Spinal cord (tissue), 10 donors: ENCODE measurements around the gene CDADC1. TPM values are rescaled to one million over a fixed set of nuclear protein-coding genes. Genes with fewer than 3 reads are reported as not detected.

Experiments
- DNase-seq, 6 donors: peaks; one replicate each; pipeline versions ENCODE4 v3.0.0 to v3.0.0-alpha.2; 2013 to 2015; ENCODE audit warnings: low spot score in 6 of 6, low read depth in 4 of 6
- H3K27ac ChIP-seq: one replicate; pipeline ENCODE4 v1.5.1; 2013; ENCODE audit warnings: low read depth, low read length, control low read depth
- H3K27me3 ChIP-seq: one replicate; pipeline ENCODE4 v1.6.1; 2013; ENCODE audit warnings: low read length; ENCODE audit not compliant: control insufficient read depth, insufficient read depth
- H3K36me3 ChIP-seq: one replicate; pipeline ENCODE4 v1.6.1; 2013; ENCODE audit warnings: low read length; ENCODE audit not compliant: control insufficient read depth, insufficient read depth
- H3K4me1 ChIP-seq: one replicate; pipeline ENCODE4 v1.6.1; 2013; ENCODE audit warnings: low read length; ENCODE audit not compliant: control insufficient read depth, insufficient read depth
- H3K4me3 ChIP-seq: one replicate; pipeline ENCODE4 v1.5.1; 2013; ENCODE audit warnings: low read depth, low read length, control low read depth
- H3K9me3 ChIP-seq: one replicate; pipeline ENCODE4 v1.6.1; 2013; ENCODE audit warnings: low read length; ENCODE audit not compliant: control insufficient read depth, insufficient read depth
- WGBS: methylation state at CpG from one replicate; pipeline ENCODE4 v1.1.5; 2013; ENCODE audit warnings: missing lambda C conversion rate; ENCODE audit not compliant: insufficient coverage; 5-methylcytosine and 5-hydroxymethylcytosine counted together
- polyA plus RNA-seq, 2 donors: library from polyadenylated mRNA; unstranded; fragments of 120-200 nt; gene quantifications; one replicate each; pipeline ENCODE4 v1.2.1, GENCODE V29; 2013; ENCODE audit not compliant: insufficient read length in 2 of 2
- total RNA-seq, 2 donors: library from RNA; depleted of rRNA in 1 of 2; stranded (reverse); fragments of 120-200 nt in 1 of 2; fragments of >200 nt in 1 of 2; gene quantifications; one replicate each; pipeline versions ENCODE4 v1.2.3 to v1.2.4, GENCODE V29; 2013 to 2014
- donor health status: healthy.

Gene CDADC1
- total and polyA plus RNA-seq, 4 donors, result 11.1 to 20.1 (median 14.8) TPM

- Histone ChIP-seq H3K36me3 (peaks cover 8% of the 10 kb centered on the region), H3K4me1 (no peaks in the 10 kb centered on the region), H3K27ac (no peak overlapping the region), H3K27me3 (no peaks in the 10 kb centered on the region), H3K4me3 (no peak overlapping the region), H3K9me3 (no peaks in the 10 kb centered on the region)
- DNase-seq, result no peak
- 85% methylated on average over 2 of the region's 2 CpGs for whole genome bisulfite sequencing
These were observed 9.1 kb downstream of the CDADC1 start for GRCh38 chr13:49256841-49257240.

GRCh38 chr13:49258089-49258796, 10.5 kb downstream of the CDADC1 start:
- no peak for DNase-seq
- Histone ChIP-seq H3K27ac (no peak overlapping the region), H3K9me3 (no peaks in the 10 kb centered on the region), H3K4me3 (no peak overlapping the region), H3K27me3 (no peaks in the 10 kb centered on the region), H3K36me3 (peaks cover 12% of the 10 kb centered on the region), H3K4me1 (no peaks in the 10 kb centered on the region)
- no CpG with 5 or more reads among the region's 3 CpGs for WGBS

- Histone ChIP-seq H3K36me3 (peaks cover 12% of the 10 kb centered on the region), H3K4me1 (no peaks in the 10 kb centered on the region), H3K9me3 (no peaks in the 10 kb centered on the region), H3K4me3 (no peak overlapping the region), H3K27me3 (no peaks in the 10 kb centered on the region), H3K27ac (no peak overlapping the region)
- no peak for DNase-seq
- 93% methylated on average over 2 of the region's 6 CpGs for WGBS
These were observed 11.9 kb downstream of the CDADC1 start for GRCh38 chr13:49259586-49259985.

- no peak for DNase-seq
- Histone ChIP-seq H3K36me3 (peaks cover 8% of the 10 kb centered on the region), H3K4me1 (no peaks in the 10 kb centered on the region), H3K27ac (no peak overlapping the region), H3K9me3 (peaks cover 1% of the 10 kb centered on the region), H3K27me3 (no peaks in the 10 kb centered on the region), H3K4me3 (no peak overlapping the region)
- 100% methylated on average over 3 of the region's 6 CpGs for WGBS
These were observed 14.9 kb downstream of the CDADC1 start for GRCh38 chr13:49262634-49263033.

GRCh38 chr13:49265822-49266221, 18.1 kb downstream of the CDADC1 start:
- Histone ChIP-seq H3K36me3 (peaks cover 8% of the 10 kb centered on the region), H3K9me3 (peaks cover 1% of the 10 kb centered on the region), H3K4me3 (no peak overlapping the region), H3K27me3 (no peaks in the 10 kb centered on the region), H3K27ac (no peak overlapping the region), H3K4me1 (no peaks in the 10 kb centered on the region)
- no peak for DNase-seq
- 93% methylated on average over 2 of the region's 2 CpGs for WGBS

- WGBS, result 0% methylated on average over 1 of the region's 1 CpG
- no peaks in the 10 kb centered on the region for H3K4me1 ChIP-seq
- DNase-seq, result no peak
- H3K27ac ChIP-seq, result no peak overlapping the region
- peaks cover 1% of the 10 kb centered on the region for H3K9me3 ChIP-seq
- no peaks in the 10 kb centered on the region for H3K27me3 ChIP-seq
- no peak overlapping the region for H3K4me3 ChIP-seq
- H3K36me3 ChIP-seq, result peaks cover 4% of the 10 kb centered on the region
These were observed 23.5 kb downstream of the CDADC1 start for GRCh38 chr13:49271264-49271663.

GRCh38 chr13:49272296-49272695, 24.6 kb downstream of the CDADC1 start:
- no peaks in the 10 kb centered on the region for H3K4me1 ChIP-seq
- peak overlapping the region; percentile 52 for H3K27ac ChIP-seq
- H3K27me3 ChIP-seq, result no peaks in the 10 kb centered on the region
- no peaks in the 10 kb centered on the region for H3K9me3 ChIP-seq
- H3K4me3 ChIP-seq, result no peak overlapping the region
- peaks cover 4% of the 10 kb centered on the region for H3K36me3 ChIP-seq
- peak in 1 of 6 donors; percentile 32 for DNase-seq
- WGBS, result no CpG with 5 or more reads among the region's 2 CpGs

- Histone ChIP-seq H3K4me1 (no peaks in the 10 kb centered on the region), H3K36me3 (peaks cover 3% of the 10 kb centered on the region), H3K27me3 (no peaks in the 10 kb centered on the region), H3K27ac (no peak overlapping the region), H3K9me3 (no peaks in the 10 kb centered on the region), H3K4me3 (no peak overlapping the region)
- no peak for DNase-seq
- WGBS, result no CpG with 5 or more reads among the region's 2 CpGs
These were observed 30.5 kb downstream of the CDADC1 start for GRCh38 chr13:49278211-49278610.

- WGBS, result 69% methylated on average over 5 of the region's 5 CpGs
- peaks cover 3% of the 10 kb centered on the region for H3K36me3 ChIP-seq
These were observed 31.4 kb downstream of the CDADC1 start for GRCh38 chr13:49279112-49279511.

GRCh38 chr13:49279885-49280284, 32.2 kb downstream of the CDADC1 start:
- DNase-seq, result no peak
- H3K4me1 ChIP-seq, result no peaks in the 10 kb centered on the region
- no peak overlapping the region for H3K27ac ChIP-seq
- no peak overlapping the region for H3K4me3 ChIP-seq
- no peaks in the 10 kb centered on the region for H3K27me3 ChIP-seq
- peaks cover 3% of the 10 kb centered on the region for H3K36me3 ChIP-seq
- H3K9me3 ChIP-seq, result no peaks in the 10 kb centered on the region

More at GRCh38 chr13:49279112-49279511, 31.4 kb downstream of the CDADC1 start:
- Histone ChIP-seq H3K27ac (no peak overlapping the region), H3K9me3 (no peaks in the 10 kb centered on the region), H3K27me3 (no peaks in the 10 kb centered on the region), H3K4me3 (no peak overlapping the region), H3K4me1 (no peaks in the 10 kb centered on the region)
- DNase-seq, result no peak
